ENCODE data around the gene NIPBL. TPM values are rescaled to one million over a fixed set of nuclear protein-coding genes. Genes with fewer than 3 reads are reported as not detected.

NIPBL gene
- total RNA-seq, 4 donors from 2014 or later: 54.9 to 76.0 (median 64.8) TPM

- no peak for TF ChIP-seq CTCF (IDR thresholded peaks at IDR 0.05; ENCODE audit: low read depth)
Observed at GRCh38 chr5:37112383-37112991, 235.9 kb downstream of the NIPBL start.
